GM12891 (cell line): ENCODE data around the gene MAIP1.

ENCODE experiments used
- POLR2A ChIP-seq: IDR thresholded peaks from 2 replicates; pipeline ENCODE4 v1.6.1; 2011; ENCODE audit warnings: low read depth, low read length, control low read depth
- POLR2AphosphoS5 ChIP-seq: IDR thresholded peaks from 2 replicates; pipeline ENCODE4 v1.6.1; 2011; ENCODE audit warnings: low read depth, low read length, control low read depth
- POU2F2 ChIP-seq: IDR thresholded peaks from 2 replicates; pipeline ENCODE4 v1.6.1; 2011; ENCODE audit warnings: low read depth, mild to moderate bottlenecking, control low read depth, low read length, moderate library complexity
- TAF1 ChIP-seq: IDR thresholded peaks from 2 replicates; pipeline ENCODE4 v1.6.1; 2011; ENCODE audit warnings: low read depth, low read length, control low read depth

- TF ChIP-seq TAF1, result no peak
- no peak for TF ChIP-seq POLR2A
- no peak for TF ChIP-seq POLR2AphosphoS5
- no peak for TF ChIP-seq POU2F2
These were observed 38.4 kb upstream of the MAIP1 start for GRCh38 chr2:199916980-199917379.
